NCI-H128 (cell line): ENCODE results near the gene NAALADL2.
"Not testable (repeated sequence)": the region's sequence is repeated elsewhere in the genome, so short reads cannot be mapped to it uniquely, and the experiment has no call there.

Source experiments
- DNase-seq: peaks from one replicate; lab custom pipeline; 2025; ENCODE audit not compliant: unreplicated experiment; lab: John Stamatoyannopoulos, UW

The NAALADL2 gene

DNA sequence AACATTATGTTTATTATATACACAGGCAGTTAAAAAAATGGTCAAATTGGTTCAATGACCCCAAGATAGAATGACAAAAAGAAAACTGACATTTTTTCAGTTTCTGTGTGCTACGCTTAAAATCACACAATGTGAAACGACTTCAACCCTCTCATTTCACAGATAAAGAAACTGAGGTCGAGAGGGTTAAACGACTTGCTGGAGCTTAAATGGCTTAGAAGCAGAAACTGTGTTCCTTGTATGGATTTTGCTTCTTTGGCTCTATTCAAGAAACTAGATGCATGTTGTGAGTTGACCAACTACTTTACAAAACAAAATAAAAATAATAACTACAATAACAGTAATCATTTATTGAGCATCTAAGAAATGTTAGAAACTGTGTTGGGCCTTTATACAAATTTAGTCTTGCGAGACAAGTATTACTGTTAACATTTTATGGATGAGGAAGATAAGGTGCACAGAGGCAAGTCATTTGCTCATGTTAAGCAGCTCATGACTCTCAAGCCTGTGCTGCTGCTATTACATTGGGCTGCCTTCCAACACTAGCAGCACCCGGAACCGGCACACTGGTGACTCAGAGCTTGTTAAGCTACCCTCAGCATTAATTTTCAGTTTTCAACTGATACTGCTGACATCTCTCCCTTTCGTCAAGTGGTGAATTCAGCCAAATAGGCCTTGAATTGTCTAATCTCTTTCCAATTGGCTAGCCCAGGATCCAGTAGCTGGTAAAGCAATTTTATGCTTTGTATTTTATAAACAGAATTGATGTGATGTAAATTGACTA, 487.6 kb downstream of the NAALADL2 start:
- no peak for DNase-seq

DNA sequence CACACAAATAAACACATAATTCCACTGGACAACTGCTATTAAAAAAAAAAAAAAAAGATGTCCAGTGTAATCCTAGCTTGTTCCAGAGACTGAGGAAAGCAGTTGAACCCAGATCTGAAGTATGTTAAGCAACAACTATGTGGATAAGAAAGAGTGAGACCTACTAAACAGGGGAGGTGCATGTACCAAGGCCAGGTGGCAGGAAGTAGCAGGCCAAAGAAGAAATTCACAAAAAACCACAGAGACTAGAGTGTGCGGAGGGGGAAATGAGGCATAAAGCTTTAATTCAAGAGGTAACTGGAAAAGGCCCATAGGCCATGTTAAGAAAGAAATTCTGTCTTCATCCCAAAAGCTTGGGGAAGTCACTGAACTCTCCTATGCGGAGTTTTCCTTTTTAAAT, 490.0 kb downstream of the NAALADL2 start:
- DNase-seq, result no peak

DNA sequence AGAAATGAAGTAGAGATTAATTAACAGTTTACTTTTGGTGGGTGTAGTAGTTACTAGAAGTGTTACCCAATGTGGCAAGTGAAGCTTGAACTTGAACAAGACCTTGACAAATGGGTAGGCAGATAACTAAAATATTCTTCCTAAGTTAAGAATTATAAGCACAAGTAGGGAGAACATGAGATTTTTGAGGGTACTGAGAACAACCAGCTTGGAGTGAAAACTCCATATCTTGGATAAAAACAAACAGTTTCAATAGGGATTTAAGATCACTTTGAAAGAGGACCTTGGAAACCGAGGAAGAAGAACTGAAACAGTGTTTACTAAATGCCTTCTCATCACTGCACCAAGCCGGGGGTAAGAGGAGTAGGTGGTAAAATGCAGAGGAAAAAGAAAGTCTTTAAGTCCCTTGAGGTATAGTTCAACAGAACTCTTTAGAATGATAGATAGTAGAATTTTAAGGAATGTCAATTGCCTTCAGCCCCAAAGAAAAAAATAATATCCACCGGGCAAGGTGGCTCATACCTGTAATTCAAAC, 496.7 kb downstream of the NAALADL2 start:
- DNase-seq, result no peak

DNA sequence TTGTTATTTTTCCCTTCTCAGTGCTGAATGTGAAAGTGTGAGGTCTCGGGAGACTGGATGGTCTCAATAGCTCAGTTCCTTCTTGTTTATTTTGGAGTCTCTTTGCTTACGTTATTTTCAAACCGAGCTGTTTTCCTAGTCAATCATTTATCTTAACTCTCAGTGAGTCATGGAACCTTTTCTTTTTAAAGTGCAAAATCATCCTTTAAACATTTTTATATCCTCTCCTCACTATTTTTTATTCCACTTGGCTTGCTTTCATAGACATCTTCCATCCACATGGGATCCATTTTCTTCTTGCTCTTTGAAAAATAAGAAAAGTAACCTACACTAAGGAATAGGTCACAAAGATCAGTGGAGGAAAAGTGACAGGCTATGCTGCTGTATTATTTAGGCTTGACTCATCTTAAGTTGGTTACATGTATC, 497.8 kb downstream of the NAALADL2 start:
- DNase-seq, result no peak

DNA sequence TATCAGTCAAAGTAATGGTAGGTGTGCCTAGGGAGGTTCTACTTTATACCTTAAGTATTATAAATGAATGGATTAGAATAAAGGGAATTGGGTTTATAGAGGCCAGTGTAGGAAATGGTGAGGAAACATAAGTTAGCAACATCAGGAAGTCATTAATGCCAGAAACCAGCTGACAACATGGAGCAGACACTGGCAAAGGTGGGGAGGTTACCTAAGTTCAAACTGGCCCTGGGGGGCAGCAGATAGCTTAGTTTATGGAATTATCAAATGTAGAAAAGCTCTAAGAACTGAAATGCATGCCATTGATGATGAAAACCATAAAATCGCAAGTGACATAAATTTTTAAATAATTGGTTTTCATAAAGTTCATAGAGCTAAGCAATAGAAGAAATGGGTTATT, 498.6 kb downstream of the NAALADL2 start:
- DNase-seq, result no peak

DNA sequence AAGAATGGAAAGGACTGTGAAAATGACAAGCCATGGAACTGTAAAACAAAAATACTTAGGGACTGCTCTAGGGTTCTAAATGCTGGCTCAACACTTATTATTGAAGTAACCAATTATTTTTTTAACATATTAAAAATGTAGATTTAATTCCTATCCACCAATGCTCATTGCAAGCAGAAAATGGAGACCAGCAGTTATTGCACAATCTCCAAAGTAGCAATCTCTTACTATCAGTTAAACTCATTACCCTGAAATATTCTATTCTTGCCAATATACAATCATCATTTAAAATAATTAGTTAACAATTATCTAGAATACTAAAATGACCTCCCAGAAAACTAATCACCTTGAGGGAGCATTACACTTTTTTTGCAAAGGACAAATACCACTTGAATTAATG, 499.8 kb downstream of the NAALADL2 start:
- no peak for DNase-seq

DNA sequence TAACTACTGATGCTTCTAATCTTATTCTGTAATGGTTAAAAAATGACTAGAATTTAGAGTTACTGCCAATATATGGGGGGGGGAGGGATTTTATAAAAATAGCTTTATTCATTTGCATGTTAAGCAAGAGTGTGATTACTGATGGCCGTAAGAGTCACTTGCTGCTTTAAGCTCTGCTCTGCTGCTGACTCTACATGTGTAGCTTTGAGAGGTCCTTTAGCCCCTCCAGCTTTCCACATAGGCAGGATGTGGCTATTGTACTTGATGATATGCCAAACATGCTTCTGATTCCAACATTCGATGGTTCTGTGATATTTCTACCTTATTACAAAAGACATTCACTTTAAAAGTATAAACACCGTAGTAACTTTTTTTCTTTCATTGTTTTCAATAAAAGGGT, 511.3 kb downstream of the NAALADL2 start:
- peak; percentile 4 for DNase-seq

DNA sequence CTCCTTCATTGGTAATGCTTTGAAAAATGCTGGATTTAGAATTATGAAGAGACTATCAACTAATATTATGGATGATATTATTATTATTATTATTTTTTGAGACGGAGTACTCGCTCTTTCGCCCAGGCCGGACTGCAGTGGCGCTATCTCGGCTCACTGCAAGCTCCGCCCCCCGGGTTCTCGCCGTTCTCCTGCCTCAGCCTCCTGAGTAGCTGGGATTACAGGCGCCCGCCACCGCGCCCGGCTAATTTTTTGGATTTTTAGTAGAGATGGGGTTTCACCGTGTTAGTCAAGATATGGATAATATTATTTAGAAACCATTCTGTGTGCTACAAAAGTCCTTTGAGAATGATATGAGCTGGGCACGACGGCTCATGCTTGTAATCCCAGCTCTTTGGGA, 512.1 kb downstream of the NAALADL2 start:
- DNase-seq, result not testable (repeated sequence)

DNA sequence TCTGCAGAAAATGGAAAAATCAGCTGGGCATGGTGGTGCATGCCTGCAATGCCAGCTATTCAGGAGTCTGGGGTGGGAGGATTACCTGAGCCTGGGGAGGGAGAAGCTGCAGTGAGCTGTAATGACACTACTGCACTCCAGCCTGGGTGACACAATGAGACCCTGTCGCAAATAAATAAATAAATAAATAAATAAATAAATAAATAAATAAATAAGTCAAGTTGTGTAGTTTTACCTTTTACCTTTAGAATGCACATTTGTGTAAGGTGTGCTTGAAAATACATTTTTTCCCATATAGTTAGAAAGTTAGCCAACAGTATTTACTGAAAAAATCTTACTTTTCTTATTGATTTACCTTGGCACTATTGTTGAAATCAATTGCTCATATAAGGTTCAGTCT, 515.6 kb downstream of the NAALADL2 start:
- no peak for DNase-seq

DNA sequence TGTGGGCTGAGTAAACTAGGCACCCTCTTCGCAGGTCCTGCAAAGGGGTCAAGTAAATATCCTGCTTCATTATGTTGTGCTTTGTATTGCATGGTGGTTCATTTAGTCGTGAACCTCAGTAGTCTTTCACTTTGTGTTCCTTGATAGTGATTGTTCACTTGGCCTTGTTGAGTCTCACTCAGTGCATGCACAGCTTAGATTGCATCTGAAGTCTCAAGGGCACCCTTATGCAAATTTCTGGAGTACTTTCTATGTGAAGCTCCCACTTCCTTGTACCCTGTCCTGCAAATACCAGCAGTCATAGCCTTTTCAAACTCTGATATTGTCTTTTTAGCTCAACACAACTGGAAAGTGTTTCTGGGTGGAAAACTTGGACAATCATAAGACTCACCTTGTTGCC, 519.2 kb downstream of the NAALADL2 start:
- DNase-seq, result no peak

DNA sequence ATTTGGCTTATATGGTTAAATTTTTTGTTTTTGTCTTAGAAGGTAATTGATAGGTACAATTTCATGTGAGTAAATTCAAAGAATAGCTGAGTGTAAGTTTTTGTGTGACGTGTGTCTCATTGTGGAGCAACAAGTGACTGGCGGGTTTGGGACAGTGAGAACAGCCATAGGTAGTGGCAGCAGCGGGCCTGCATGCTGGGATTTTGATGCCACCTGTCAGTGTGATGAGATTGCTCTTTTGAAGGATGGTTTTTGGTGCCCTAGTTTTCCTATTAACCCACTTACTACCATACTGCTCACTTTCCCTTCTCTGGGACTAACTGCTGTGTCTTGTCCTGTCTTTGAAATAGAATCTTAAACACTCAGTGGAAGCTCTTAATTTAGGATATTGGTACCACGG, 522.6 kb downstream of the NAALADL2 start:
- DNase-seq, result no peak

DNA sequence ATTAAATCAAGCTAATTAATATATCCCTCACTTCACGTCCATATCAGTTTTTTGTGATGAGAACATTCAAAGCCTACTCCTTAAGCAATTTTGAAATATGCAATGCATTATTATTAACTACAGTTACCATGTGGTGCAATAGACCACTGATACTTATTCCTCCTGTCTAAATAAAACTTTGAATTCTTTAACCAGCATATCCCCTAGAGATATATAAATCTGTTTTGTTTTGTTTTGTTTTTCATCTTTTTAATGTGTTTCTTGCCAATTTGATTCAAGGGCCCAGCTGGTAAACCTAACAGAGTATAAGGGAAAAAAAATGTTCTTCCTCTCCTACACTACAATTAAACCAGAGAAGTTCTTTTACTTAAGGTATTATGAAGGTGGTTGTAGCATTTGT, 524.2 kb downstream of the NAALADL2 start:
- DNase-seq, result no peak

DNA sequence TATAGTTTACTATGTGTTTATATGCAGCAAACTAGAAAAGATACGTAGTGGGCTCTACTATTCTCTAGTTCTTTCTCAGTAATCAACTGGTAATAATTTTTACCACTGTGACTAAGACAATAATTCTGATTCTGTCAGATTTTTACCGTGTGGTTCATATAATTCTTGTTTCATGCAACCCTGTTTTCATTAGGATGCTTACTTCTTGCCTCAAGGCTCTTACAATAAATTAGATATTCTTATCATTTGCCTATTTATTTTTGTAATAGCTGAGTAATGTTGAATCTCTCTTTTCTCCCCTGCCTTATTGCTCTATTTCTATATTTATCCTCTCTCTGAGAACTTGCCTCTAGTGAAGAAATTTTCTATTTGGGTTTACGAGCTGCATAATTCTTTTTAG, 524.7 kb downstream of the NAALADL2 start:
- DNase-seq, result no peak

DNA sequence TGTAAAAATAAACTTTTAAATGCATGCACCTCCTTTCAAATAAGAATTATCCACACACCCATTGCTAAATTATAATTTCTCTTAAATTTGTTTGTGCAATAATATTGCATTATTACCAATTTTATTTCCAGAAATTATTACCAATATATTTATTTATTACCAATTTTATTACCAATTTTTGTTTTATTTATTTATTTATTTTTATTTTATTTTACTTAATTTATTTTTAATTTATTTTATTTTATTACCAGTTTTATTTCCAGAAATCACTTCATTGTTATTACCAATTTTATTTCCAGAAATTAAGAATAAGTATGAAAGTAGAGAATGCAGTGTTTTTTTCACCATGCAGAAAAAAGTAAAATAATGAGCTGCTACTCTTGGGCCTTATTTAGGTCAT, 525.4 kb downstream of the NAALADL2 start:
- no peak for DNase-seq

DNA sequence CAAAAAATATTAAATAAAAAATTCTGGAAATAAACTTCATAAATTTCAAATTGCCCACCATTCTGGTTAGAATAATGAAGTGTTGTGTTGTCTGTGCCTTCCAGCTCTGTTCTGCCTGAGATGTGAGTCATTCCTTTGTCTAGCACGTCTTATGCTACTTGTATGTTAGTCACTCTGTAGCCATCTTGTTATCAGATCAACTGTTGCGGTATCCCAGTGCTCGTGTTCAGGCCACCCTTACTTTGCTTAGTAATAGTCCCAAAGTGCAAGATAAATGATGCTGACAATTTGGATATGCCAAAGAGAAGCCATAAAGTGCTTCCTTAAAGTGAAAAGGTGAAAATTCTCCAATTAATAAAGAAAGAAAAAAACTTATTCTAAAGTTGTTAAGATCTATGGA, 527.5 kb downstream of the NAALADL2 start:
- DNase-seq, result no peak

DNA sequence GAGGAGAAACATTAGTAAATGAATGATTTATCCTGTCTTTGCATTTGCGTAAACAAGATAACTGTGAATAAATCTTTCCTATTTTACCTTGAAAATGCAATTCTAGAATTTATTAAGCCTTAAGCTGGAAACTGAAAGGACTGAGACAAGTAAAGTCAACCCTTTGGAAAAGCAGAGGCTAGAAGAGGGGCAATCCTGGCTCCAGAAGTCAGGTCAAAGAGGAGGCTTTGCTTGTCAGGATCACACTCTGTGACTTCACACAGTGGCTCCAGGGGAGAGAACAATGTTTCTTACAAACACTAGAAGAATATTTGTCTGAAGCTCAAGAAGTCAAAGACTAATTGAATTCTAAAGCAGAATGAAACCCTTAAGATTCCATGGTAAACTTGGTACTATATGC, 530.4 kb downstream of the NAALADL2 start:
- DNase-seq, result no peak

DNA sequence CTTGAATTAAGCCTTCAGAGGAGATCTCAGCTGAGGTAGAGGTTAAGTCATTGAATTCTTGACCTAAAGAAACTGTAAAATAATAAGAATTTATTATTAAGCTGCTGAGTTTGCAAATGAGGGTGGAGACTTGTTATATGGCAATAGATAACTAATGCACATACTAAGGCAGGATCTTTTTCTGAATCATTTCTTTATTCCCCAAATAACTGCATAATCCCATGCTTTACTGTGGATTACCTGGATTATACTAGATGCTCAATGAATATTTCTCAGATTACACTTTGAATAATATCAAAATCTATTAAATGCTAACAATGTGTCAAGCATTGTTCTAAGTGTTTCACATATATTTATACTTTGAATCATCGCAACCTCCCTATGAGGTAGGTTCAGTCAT, 532.5 kb downstream of the NAALADL2 start:
- DNase-seq, result no peak

DNA sequence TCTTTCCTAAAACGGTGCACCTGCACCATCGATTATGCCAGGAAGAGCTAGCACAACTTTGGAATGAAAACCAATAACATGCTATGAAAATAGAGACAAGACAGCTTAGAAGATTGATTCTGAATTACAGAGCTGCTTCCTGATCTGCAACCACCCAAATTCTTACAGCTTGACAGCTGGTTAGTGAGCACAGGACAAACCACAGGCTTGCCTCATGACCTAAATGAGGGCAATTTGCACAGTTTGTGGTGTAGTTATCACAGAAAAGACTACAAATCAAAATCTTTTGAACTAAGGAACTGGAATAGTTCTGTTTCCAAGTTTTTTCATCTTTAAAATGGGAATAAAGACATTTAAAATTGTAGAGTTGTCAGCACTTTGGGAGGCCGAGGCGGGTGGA, 533.5 kb downstream of the NAALADL2 start:
- DNase-seq, result no peak

DNA sequence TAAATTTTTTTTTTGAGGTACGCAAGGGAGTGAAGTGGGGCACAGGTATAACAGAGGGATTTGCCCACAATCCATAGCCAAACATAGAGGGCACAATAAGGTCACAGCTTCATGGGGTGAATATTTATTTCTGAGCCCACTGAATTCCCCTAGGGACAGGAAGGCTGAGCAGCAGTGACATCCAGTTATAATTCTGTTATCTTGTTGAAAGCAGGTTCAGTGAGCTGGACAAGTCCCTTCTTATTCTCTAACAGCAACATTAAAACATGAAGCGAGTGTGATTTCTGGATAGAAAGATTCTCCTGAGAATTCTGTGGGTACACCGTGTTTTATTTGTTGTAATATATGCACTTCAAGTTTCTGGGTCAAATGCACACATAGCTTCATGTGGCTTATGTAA, 538.2 kb downstream of the NAALADL2 start:
- no peak for DNase-seq

DNA sequence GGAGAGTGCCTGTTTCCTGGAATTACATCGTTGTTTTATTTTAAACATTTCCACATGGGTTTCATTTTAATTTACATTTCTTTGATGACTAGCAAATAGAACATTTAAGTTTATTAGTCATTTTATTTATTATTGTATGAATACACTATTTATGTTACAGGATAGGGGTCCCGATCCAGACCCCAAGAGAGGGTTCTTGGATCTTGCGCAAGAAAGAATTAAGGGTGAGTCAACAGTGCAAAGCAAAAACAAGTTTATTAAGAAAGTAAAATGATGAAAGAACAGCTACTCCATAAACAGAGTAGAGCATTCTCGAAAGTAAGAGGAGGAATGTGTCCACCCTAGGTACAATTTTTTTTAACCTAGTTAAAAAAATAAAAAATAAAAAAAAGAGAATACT, 539.5 kb downstream of the NAALADL2 start:
- DNase-seq, result no peak

DNA sequence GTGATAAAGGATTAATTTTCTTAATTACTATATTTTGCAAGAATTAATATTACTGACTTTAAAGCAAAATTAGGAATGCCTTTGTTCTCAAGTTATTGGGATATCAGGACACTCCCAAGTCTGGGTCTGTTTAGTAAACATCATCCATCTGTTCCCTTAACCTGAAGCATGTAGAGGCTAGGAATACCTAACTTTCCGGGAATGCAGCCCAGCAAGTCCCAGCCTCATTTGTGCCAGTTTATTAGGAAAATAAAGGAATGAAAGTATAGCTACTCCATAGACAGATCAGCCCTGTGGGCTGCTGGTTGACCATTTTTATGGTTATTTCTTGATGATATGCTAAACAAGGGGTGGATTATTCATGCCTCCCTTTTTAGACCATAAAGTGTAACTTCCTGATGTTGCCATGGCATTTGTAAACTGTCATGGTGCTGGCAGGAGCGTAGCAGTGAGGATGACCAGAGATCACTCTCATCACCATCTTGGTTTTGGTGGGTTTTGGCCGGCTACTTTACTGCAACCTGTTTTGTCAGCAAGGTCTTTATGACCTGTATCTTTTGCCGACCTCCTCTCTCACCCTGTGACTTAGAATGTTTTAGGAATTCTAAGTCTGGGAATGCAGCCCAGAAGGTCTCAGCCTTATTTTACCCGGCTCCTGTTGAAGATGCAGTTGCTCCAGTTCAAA, 540.2 kb downstream of the NAALADL2 start:
- DNase-seq, result no peak

DNA sequence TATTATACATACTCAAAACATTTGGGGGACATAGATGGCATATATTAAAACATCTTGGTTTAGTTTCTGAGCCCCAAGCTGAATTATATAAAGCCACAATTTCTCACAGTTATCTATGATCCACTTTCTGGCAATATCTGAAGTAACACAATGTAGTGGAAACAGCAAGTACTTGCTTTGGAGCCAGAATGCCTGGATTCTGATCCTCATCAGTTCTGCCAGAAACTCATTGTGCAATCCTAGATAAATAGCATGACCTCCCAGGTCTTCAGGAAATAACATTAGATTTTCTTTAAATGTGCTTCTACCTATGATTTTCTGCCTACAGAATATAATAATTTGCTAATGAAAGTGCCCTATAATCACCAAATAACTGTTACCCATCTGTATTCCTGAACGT, 544.9 kb downstream of the NAALADL2 start:
- DNase-seq, result no peak

DNA sequence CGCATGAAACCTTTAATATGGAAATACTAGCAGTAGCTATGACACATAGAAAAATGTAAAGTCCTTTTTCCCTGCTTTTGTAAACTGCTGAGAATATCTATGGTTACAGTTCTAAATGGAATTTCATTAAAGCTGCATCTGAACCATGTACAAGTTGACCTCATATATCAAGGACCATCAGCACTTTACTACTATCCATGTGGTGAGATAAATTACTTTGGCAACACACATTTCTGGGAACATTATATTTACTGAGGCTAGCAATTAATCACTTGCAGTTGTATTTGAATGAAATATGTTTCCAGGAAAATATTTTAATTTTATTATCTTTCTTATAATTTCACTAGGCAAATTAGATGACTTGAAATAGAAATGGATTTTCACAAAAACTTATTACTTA, 545.5 kb downstream of the NAALADL2 start:
- DNase-seq, result no peak
